ENCODE data around the gene LHFPL3.

The LHFPL3 gene

DNA sequence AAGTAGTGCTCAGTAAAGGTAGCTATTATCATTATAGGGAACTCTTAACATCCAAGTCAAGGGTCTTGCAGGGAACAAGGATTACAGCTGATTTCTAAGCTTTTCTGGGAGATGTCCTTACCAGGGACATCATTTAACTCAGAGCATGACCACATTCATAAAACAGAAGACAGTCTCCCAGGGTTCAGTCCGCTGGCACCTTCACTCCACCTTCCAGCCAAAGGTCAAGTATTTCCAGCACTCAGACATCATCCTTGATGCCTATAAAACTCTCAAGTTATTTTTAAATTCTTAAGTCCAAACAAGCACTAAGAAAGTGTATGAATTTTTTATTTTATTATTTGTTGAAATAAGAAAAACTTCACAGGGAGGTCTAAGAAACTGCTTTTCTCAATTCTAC, 565.9 kb downstream of the LHFPL3 start:
- Histone ChIP-seq H3K4me1 (ENCODE audit: control insufficient read depth, insufficient read depth, low read length) (0 out of 2 replicates have a peak, but pooled peaks cover 6% of the 10 kb centered on the region), H3K27ac (ENCODE audit: low read depth, low read length) (no peak overlapping the region), H3K36me3 (ENCODE audit: control insufficient read depth, insufficient read depth, low read length) (no peaks in the 10 kb centered on the region), H3K4me3 (ENCODE audit: low read depth, low read length) (no peak overlapping the region), H3K9me3 (ENCODE audit: control insufficient read depth, insufficient read depth, low read depth, low read length) (no peaks in the 10 kb centered on the region), H3K9ac (ENCODE audit: low read length) (no peak overlapping the region), H3K27me3 (ENCODE audit: control insufficient read depth, insufficient read depth, low read length) (no peaks in the 10 kb centered on the region)

DNA sequence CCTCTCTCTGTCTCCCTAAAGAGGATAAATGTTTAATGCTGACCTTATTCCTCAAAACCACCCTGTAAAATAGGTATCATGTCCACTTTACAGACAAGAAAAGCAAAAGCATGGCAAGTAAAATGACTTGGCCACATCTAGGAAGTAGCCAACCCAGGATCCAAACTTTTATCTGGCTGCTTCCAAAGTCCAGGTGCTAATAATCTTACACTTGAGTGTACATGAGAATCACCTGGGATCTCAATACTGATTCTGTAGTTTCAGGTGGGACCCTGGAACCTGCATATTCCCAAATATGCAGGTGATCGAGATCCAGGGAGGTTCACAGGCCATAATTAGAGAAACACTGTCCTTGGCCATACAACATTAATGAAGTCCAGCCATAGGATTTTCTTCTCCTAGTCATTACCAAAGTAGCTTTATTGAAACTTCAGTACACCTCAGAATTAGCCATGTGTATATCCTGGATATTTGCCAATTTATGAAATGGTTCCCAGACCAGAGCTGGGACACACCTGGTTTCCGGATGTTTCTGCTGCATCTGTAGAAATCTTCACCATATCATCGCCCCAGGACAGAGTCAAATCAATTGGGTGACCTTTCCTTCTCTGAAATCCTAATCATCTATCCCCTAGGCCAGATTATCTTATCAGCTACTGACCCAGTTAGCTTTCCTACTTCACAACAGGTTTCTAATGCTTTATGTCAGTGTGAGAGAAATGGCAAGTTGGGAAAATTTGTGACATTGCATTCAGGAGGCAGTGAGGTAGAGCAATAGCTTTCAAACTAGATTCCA, 566.5 kb downstream of the LHFPL3 start:
- no peak overlapping the region for H3K27ac ChIP-seq (ENCODE audit: low read depth, low read length)
- no peak overlapping the region for H3K4me3 ChIP-seq (ENCODE audit: low read depth, low read length)
- no peaks in the 10 kb centered on the region for H3K27me3 ChIP-seq (ENCODE audit: control insufficient read depth, insufficient read depth, low read length)
- H3K9ac ChIP-seq (ENCODE audit: low read length) = no peak overlapping the region
- H3K4me1 ChIP-seq (ENCODE audit: control insufficient read depth, insufficient read depth, low read length) = 0 out of 2 replicates have a peak, but pooled peaks cover 6% of the 10 kb centered on the region
- no peaks in the 10 kb centered on the region for H3K9me3 ChIP-seq (ENCODE audit: control insufficient read depth, insufficient read depth, low read depth, low read length)
- H3K36me3 ChIP-seq (ENCODE audit: control insufficient read depth, insufficient read depth, low read length) = no peaks in the 10 kb centered on the region

DNA sequence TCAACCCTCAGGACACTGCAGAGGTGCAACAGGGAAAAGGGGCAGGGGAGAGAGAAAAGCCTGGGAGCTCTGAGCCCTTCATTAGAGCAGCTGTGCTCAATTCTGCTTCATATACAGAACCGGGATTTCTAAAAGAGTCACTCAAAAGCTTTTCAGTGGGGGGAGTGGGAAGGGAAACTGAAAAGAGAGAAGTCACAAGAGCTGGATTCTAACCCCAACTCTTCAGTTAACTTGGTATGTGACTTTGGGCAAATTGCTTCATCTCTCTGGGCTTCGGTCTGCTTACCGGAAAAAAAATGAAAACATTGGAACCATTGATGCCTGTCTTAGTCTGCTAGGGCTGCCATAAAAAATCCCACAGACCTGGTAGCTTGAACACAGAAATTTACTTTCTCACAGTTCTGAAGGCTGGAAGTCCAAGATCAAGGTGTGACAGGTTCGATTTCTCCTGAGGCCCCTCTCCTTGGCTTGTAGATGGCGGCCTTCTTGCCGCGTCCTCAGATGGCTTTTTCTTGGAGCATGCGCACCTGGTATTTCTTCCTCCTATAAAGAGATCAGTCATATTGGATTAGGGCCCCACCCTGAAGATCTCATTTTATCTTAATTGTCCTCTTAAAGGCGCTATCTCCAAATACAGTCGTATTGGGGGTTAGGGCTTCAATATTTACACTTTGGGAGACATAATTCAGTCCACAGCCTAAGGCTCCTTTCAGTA, 567.3 kb downstream of the LHFPL3 start:
- H3K27me3 ChIP-seq (ENCODE audit: control insufficient read depth, insufficient read depth, low read length) = no peaks in the 10 kb centered on the region
- H3K9me3 ChIP-seq (ENCODE audit: control insufficient read depth, insufficient read depth, low read depth, low read length) = no peaks in the 10 kb centered on the region
- no peak overlapping the region for H3K9ac ChIP-seq (ENCODE audit: low read length)
- H3K27ac ChIP-seq (ENCODE audit: low read depth, low read length) = no peak overlapping the region
- H3K4me3 ChIP-seq (ENCODE audit: low read depth, low read length) = no peak overlapping the region
- 0 out of 2 replicates have a peak, but pooled peaks cover 6% of the 10 kb centered on the region for H3K4me1 ChIP-seq (ENCODE audit: control insufficient read depth, insufficient read depth, low read length)
- no peaks in the 10 kb centered on the region for H3K36me3 ChIP-seq (ENCODE audit: control insufficient read depth, insufficient read depth, low read length)

DNA sequence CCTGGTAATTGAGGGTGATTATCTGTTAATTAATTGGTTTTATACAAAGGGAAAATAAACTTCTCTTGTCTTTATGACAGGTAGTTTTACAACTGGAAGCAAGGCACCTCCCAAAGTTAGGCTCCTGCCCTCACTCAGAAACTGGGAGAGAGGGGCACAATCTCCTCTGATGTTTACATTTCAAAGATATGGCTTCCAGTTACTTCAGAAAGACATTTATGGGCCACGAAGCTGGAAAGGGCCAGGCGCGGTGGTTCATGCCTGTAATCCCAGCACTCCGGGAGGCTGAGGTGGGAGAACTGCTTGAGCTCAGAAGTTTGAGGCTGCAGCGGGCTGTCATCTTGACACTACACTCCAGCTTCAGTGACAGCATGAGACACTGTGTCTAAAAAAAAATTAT, 570.0 kb downstream of the LHFPL3 start:
- Histone ChIP-seq H3K36me3 (ENCODE audit: control insufficient read depth, insufficient read depth, low read length) (no peaks in the 10 kb centered on the region), H3K4me3 (ENCODE audit: low read depth, low read length) (no peak overlapping the region), H3K27me3 (ENCODE audit: control insufficient read depth, insufficient read depth, low read length) (no peaks in the 10 kb centered on the region), H3K9me3 (ENCODE audit: control insufficient read depth, insufficient read depth, low read depth, low read length) (no peaks in the 10 kb centered on the region), H3K27ac (ENCODE audit: low read depth, low read length) (no peak overlapping the region), H3K4me1 (ENCODE audit: control insufficient read depth, insufficient read depth, low read length) (no peaks in the 10 kb centered on the region), H3K9ac (ENCODE audit: low read length) (no peak overlapping the region)

DNA sequence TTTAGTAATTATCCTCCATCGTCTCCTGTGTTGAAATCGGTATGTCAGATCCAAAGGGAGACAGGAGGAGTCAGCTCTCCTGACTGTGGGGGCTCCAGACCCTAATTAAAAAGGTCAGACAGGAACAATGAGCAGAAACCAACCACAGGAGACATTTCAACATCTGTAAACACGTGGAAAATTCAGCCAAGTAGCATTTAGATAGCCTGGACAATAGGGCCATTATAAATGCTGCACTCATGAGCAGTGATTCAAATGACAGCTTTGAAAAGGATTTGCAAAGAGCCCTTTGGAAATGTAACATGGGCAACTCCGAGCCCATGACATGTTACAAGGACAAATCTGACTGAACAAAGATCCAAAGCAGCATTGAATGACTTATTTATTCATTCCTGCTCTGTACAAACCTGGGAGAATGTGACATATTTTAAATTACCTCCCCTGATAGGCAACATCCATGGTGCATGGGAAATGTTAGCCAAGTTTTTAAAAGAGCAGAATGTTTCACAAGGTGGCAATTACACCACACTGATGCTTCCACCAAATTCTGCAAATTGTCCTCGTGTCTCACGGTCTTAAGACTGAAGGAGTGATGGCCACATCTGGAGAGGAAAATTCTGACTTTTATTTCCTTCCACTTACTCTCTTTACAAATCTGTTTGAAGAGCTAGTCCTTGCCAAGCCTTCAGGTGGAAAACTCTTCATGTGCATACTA, 572.3 kb downstream of the LHFPL3 start:
- H3K27ac ChIP-seq (ENCODE audit: low read depth, low read length) = no peak overlapping the region
- no peaks in the 10 kb centered on the region for H3K36me3 ChIP-seq (ENCODE audit: control insufficient read depth, insufficient read depth, low read length)
- H3K4me3 ChIP-seq (ENCODE audit: low read depth, low read length) = no peak overlapping the region
- H3K9me3 ChIP-seq (ENCODE audit: control insufficient read depth, insufficient read depth, low read depth, low read length) = no peaks in the 10 kb centered on the region
- H3K4me1 ChIP-seq (ENCODE audit: control insufficient read depth, insufficient read depth, low read length) = no peaks in the 10 kb centered on the region
- H3K27me3 ChIP-seq (ENCODE audit: control insufficient read depth, insufficient read depth, low read length) = no peaks in the 10 kb centered on the region
- H3K9ac ChIP-seq (ENCODE audit: low read length) = no peak overlapping the region

DNA sequence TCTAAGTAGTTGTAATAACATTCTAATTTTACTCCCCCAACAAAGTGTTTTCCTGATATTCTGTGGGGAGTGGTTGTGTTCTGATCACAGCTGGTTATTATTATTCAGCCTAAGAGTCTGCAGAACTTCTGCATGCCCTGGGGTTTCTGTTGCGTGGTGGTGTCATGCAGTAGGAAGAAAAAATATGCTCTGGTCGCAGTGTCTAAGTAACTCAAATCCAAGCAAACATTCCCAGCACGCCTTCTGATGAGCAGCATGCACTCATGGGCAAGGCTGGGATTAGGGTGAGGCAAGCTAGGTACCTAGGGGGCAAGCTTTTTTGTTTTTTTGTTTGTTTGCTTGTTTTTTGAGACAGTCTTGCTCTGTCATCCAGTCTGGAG, 572.8 kb downstream of the LHFPL3 start:
- Histone ChIP-seq H3K9ac (ENCODE audit: low read length) (no peak overlapping the region), H3K9me3 (ENCODE audit: control insufficient read depth, insufficient read depth, low read depth, low read length) (no peaks in the 10 kb centered on the region), H3K27me3 (ENCODE audit: control insufficient read depth, insufficient read depth, low read length) (no peaks in the 10 kb centered on the region), H3K36me3 (ENCODE audit: control insufficient read depth, insufficient read depth, low read length) (no peaks in the 10 kb centered on the region), H3K4me1 (ENCODE audit: control insufficient read depth, insufficient read depth, low read length) (no peaks in the 10 kb centered on the region), H3K4me3 (ENCODE audit: low read depth, low read length) (no peak overlapping the region), H3K27ac (ENCODE audit: low read depth, low read length) (no peak overlapping the region)

DNA sequence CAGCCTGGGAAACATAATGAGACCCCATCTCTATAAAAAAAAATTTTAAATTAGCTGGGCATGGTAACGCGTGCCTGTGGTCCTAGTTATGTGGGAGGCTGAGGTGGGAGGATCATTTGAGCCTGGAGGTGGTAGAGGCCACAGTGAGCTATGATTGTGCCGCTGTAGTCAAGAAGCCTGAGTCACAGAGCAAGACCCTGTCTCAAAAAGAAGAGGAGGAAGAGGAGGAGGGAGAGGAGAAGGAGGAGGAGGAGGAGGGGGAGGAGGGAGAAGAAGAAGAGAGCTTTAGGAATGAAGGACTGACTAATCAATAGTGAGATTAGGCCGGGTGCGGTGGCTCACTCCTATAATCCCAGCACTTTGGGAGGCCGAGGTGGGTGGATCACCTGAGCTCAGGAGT, 573.8 kb downstream of the LHFPL3 start:
- H3K27ac ChIP-seq (ENCODE audit: low read depth, low read length) = no peak overlapping the region
- no peak overlapping the region for H3K4me3 ChIP-seq (ENCODE audit: low read depth, low read length)
- H3K4me1 ChIP-seq (ENCODE audit: control insufficient read depth, insufficient read depth, low read length) = no peaks in the 10 kb centered on the region
- H3K27me3 ChIP-seq (ENCODE audit: control insufficient read depth, insufficient read depth, low read length) = no peaks in the 10 kb centered on the region
- H3K9ac ChIP-seq (ENCODE audit: low read length) = no peak overlapping the region
- H3K36me3 ChIP-seq (ENCODE audit: control insufficient read depth, insufficient read depth, low read length) = no peaks in the 10 kb centered on the region
- no peaks in the 10 kb centered on the region for H3K9me3 ChIP-seq (ENCODE audit: control insufficient read depth, insufficient read depth, low read depth, low read length)

DNA sequence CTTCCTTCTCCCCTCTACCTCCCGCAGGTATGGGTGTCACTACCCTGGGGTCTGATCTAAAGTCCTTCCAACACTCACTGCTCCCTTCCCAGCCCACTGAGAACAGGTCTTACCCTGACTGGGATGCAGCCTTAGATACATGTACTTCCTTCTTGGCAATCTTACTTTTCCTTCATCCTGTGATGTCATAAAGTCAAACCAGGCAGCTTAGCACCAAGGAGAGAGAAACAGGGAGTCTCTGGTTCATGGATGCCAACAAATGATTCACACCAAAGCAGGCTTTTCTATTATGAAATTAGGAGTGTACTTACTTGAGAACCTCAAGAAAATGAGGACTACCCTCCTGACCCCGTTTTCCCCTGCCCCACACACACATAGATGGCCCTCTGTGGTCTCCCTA, 574.6 kb downstream of the LHFPL3 start:
- Histone ChIP-seq H3K36me3 (ENCODE audit: control insufficient read depth, insufficient read depth, low read length) (no peaks in the 10 kb centered on the region), H3K9me3 (ENCODE audit: control insufficient read depth, insufficient read depth, low read depth, low read length) (no peaks in the 10 kb centered on the region), H3K4me1 (ENCODE audit: control insufficient read depth, insufficient read depth, low read length) (no peaks in the 10 kb centered on the region), H3K27me3 (ENCODE audit: control insufficient read depth, insufficient read depth, low read length) (no peaks in the 10 kb centered on the region), H3K27ac (ENCODE audit: low read depth, low read length) (no peak overlapping the region), H3K9ac (ENCODE audit: low read length) (no peak overlapping the region), H3K4me3 (ENCODE audit: low read depth, low read length) (no peak overlapping the region)

DNA sequence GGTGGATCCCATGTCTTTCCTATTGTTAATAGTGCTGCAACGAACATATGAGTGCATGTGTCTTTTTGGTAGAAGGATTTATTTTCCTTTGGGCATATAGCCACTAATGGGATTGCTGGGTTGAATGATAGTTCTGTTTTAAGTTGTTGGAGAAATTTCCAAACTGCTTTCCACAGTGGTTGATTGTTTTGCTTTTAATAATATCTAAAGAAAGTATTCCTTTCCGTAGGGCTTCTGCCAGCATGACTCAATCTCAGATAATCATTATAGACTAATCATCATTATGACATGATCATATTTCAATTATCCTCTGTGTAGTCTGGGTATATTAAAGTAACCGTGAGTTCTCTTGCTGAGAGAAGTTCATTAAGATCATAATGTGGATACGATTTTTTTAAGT, 575.4 kb downstream of the LHFPL3 start:
- Histone ChIP-seq H3K36me3 (ENCODE audit: control insufficient read depth, insufficient read depth, low read length) (no peaks in the 10 kb centered on the region), H3K4me1 (ENCODE audit: control insufficient read depth, insufficient read depth, low read length) (no peaks in the 10 kb centered on the region), H3K9ac (ENCODE audit: low read length) (no peak overlapping the region), H3K27me3 (ENCODE audit: control insufficient read depth, insufficient read depth, low read length) (no peaks in the 10 kb centered on the region), H3K27ac (ENCODE audit: low read depth, low read length) (no peak overlapping the region), H3K9me3 (ENCODE audit: control insufficient read depth, insufficient read depth, low read depth, low read length) (no peaks in the 10 kb centered on the region), H3K4me3 (ENCODE audit: low read depth, low read length) (no peak overlapping the region)

DNA sequence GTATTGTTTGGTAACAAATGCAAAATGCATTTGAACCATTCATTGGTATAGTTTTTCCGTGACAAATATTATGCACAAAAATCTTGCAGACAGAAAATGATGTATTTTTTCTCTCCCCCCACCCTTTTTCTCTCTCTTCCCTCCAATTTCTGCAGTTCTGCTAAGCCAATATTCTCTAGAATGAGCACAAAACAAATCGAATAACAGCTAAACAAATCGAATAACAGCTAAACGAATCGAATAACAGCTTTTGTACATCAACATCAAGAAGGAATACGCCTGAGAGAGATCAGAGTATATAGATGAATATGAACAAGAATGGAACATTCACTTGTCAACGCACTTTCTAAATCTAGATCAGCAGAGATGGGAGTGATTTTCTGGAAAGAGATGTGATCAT, 577.6 kb downstream of the LHFPL3 start:
- Histone ChIP-seq H3K9ac (ENCODE audit: low read length) (no peak overlapping the region), H3K9me3 (ENCODE audit: control insufficient read depth, insufficient read depth, low read depth, low read length) (no peaks in the 10 kb centered on the region), H3K4me1 (ENCODE audit: control insufficient read depth, insufficient read depth, low read length) (no peaks in the 10 kb centered on the region), H3K36me3 (ENCODE audit: control insufficient read depth, insufficient read depth, low read length) (no peaks in the 10 kb centered on the region), H3K27me3 (ENCODE audit: control insufficient read depth, insufficient read depth, low read length) (no peaks in the 10 kb centered on the region), H3K27ac (ENCODE audit: low read depth, low read length) (no peak overlapping the region), H3K4me3 (ENCODE audit: low read depth, low read length) (no peak overlapping the region)

DNA sequence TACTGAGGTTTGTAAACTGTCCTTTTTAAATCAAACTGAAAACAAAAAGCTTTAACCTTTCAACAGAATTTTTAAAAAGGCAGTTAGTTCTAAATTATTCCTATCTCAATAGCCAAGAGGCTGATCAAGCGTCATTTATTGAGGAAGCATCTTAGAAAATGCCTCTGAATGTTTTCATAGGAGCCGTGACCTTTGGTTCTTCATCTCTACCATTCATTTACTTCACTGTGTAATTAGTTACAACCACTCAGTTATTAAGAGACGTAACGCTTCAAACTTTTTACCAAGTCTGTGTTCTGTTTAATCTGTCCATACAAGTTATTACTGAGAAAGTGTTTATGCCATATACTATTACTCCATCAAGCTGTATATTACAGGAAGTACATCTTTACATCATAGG, 578.2 kb downstream of the LHFPL3 start:
- H3K4me1 ChIP-seq (ENCODE audit: control insufficient read depth, insufficient read depth, low read length) = no peaks in the 10 kb centered on the region
- no peaks in the 10 kb centered on the region for H3K9me3 ChIP-seq (ENCODE audit: control insufficient read depth, insufficient read depth, low read depth, low read length)
- H3K4me3 ChIP-seq (ENCODE audit: low read depth, low read length) = no peak overlapping the region
- no peak overlapping the region for H3K9ac ChIP-seq (ENCODE audit: low read length)
- no peaks in the 10 kb centered on the region for H3K27me3 ChIP-seq (ENCODE audit: control insufficient read depth, insufficient read depth, low read length)
- H3K27ac ChIP-seq (ENCODE audit: low read depth, low read length) = no peak overlapping the region
- H3K36me3 ChIP-seq (ENCODE audit: control insufficient read depth, insufficient read depth, low read length) = no peaks in the 10 kb centered on the region

All from HUES6 (cell line).